Medulla oblongata (tissue), 1 donor: ENCODE data around the gene DR1.
A peak's percentile ranks its signal among the peaks of the same experiment; 100 is the strongest.

Experiments used
- DNase-seq: peaks from one replicate; pipeline ENCODE4 v3.0.0-alpha.2; 2015; ENCODE audit errors: extremely low spot score

Gene DR1

DNA sequence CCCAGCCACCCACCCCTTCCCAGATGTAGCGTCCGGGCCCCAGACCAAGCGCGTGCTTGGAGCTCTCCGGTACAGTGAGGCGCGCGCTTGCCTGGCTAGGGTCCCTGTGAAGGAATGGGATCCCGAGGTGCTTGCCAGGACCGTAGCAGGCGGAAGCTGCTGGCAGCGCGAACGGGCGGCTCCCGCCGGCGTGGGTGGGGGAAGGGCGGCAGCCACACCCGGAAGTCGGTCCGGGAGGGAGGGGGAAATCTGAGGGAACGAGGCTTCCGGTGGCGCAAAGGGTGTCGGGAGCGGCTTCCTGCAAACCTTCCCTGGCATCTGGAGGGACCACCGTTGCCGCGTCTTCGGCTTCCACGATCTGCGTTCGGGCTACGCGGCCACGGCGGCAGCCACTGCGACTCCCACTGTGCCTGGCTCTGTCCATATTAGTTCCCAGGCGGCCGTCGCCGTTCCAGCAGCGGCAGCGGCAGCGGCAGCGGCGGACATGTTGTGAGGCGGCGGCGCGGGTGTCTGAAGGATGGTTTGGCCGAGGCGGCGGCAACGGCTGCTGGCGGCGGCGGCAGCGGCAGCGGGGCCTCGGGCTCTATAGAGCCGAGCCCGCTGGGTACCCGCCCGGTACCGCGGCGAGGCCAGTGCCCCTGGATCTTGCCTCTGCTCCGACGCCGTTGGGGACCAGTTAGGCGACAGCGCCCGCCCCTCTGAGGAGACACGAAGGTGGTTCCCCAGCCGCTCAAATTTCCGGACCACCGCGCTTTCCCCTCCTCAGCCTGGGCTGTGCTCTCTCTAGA, at the start of gene DR1:
Gene DR1, plus strand, starts transcription at position 275 of the 788 bp plus-strand sequence. CDS start 739 bp downstream, outside the sequence.
- DNase-seq = peak; percentile 93

DNA sequence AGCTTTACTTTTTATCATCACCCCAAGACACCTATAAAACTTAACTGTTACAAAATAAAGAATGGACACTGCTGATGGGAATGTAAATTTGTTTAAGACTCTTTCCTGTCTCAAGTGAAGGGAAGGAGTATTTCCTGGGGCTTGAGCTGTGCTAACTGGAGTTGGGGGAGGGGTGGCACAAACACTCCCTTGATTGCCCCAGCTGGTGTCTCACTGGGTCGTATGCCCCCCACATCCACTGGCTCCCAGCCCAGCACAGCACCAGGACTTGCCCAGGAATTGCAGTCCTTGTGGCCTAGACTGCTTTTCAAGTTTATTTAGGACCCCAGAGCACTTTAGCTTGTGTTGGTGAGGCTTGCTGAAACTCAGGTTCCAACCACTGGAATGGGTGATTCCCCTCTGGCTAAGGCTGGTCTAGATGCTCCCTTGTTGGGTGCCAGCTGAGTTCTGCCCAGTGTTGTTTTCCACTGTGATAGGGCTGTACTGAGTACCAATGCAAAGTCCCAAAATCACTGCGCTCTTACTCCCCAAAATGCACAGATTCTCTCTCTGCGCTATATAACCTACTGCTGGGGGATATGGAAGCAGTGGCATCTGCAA, 49.1 kb upstream of the DR1 start:
- no peak for DNase-seq

DNA sequence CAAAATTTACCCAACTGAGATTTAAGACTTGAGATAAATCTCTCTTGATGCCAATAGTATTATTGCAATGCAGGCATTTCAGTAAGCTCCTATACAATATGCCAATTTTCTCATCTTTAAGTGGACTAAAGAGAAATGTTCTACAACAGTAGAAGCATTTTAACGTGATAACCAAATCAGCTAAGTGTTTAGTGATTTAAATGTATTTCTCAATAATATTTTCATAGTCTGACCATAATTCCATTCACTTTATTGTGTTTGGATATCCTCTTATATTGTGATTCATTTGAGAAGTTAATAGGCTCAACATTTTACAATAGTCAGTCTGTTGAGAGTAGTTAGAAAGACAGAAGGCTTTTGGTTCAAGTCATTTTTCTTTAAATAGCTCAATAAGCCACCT, 44.6 kb upstream of the DR1 start:
- DNase-seq = no peak

DNA sequence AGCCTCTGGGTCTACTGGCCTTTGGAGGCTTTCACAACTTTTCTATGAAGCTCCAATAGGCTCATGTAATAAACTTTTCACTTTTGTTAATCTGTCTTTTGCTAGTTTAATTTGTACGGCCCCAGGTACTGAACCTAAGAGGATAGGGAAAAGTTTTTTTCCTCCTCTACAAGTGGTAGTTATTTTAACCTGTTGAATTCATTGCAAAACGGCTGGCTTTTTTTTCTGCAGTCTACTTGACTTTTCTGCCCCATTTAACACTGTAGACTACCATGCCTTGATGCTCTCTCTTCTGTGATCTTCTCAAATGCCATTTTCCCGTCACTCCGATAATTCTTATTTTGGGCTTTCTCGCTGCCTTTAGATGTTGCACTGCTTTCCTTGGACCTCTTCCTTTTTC, 43.6 kb upstream of the DR1 start:
- no peak for DNase-seq

- DNase-seq = peak; percentile 88
Measured at GRCh38 chr1:93304716-93305138, 41.0 kb upstream of the DR1 start.

GRCh38 chr1:93306920-93307319, 38.8 kb upstream of the DR1 start:
- no peak for DNase-seq

- no peak for DNase-seq
Measured at GRCh38 chr1:93313026-93313425, 32.7 kb upstream of the DR1 start.

GRCh38 chr1:93317207-93317606, 28.5 kb upstream of the DR1 start:
- DNase-seq = peak; percentile 86

GRCh38 chr1:93317943-93318342, 27.8 kb upstream of the DR1 start:
- DNase-seq = no peak

- no peak for DNase-seq
Measured at GRCh38 chr1:93321720-93322119, 24.0 kb upstream of the DR1 start.

DNA sequence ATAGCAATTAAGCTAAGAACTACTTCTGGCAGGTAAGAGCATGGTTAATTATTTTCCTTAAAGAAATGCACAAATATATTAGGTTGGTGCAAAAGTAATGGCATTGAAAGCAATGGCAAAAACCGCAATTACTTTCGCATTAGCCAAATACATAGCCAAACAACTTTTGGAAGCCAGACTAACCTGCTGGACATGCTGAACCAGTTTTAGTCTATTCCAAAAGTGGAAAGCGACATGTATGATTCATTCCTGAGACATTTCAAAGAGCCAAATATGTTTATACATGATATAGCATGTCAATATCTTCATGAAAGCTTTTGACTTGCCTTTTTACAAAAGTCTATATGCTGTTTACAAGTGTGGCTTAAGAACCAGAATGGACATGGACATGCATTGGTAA, 23.4 kb upstream of the DR1 start:
- DNase-seq = no peak

DNA sequence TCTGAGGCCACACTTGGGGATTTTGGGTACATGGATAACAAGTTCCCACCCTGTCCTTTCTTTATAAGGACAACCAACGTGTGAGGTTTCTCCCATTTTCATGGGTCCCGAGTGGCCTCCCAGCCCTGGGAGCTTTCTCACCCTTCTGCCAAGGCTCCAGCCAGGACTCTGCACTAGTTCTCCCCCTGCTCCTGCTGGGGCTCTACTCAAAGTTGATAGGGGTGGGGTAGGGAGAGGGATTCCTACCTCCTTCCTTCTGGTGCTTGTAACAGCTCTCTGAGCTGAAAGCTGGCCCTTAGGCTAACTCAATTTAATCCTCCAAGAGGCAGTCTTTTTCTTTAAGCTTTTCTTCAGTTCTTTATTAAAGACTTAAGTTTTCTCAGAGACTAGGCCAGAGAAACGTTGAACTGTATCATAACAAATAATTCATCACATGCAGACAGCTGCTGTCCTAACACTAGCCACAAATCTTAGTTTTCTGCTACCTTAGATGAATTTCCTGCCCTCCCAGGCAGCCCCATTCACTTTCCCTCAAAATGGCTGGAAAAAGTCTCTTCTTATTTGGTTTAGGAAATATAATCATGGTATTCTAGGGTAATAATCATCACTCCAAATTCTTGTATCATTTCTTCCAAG, 22.4 kb upstream of the DR1 start:
- no peak for DNase-seq

- no peak for DNase-seq
Measured at GRCh38 chr1:93324486-93325464, 20.9 kb upstream of the DR1 start.

- no peak for DNase-seq
Measured at GRCh38 chr1:93328809-93329760, 16.6 kb upstream of the DR1 start.

GRCh38 chr1:93330196-93330595, 15.5 kb upstream of the DR1 start:
- DNase-seq = no peak

GRCh38 chr1:93330617-93331016, 15.1 kb upstream of the DR1 start:
- no peak for DNase-seq

- no peak for DNase-seq
Measured at GRCh38 chr1:93331412-93331811, 14.3 kb upstream of the DR1 start.

- DNase-seq = no peak
Measured at GRCh38 chr1:93332368-93332767, 13.3 kb upstream of the DR1 start.

DNA sequence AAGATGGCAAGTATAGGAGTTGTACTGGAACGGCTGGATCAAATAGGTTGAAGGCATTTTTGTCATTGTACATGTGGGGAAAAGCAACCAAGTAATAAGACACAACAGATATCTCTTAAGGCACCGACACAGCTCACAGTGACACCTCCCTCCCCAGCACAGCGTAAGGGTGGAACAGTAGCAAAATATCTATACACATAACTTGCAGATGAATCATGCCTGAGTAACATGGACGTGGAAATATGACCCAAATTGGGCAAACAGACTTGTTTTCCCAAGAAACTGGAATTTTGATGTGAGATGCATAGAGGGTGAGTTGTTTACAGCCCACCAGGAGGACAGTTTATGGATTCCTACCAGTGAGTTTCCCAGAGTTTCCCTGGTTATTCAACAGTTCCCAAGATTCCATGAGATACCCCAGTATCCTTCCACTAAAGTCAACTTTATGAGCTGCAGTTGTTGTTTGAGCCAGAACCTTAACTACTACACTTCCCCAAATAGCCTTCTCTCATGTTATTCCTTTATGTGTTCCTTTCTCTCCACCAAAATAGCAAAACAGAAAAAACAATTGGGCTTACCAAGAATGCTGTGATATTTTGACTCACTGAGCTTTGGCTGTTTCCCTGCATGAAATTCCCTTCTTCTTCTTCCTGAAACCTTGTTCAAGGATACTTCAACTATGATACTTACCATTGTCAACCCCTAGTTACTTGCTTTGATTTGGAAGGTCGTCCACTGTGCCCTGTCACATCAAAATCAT, 7.1 kb upstream of the DR1 start:
- no peak for DNase-seq

DNA sequence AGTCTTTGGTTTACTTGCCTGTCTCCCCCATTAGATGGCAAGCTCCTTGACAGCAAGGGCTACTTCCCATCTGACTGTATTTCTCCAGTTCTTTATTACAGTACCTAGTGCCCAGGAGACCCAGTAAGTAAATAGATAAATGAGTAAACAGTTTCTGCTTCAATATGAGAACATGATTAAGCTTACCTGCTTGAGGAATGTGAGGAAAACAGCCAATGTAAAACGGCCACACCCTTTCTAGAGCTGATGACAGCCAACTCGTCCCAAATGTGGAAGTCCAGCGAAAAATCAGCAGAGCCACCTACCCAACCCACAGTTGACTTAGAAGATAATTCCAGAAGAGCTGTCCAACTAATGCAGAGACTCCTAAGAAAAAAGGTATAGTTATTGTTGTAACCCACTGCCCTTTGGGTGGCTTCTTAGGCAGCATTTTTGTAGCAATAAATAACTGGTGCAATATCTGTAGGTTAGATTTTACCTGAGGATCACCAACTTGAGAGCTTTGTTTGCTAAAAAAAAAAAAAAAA, 6.5 kb upstream of the DR1 start:
- no peak for DNase-seq
